HG03520 (cell line): ENCODE data around the gene SRSF7.
"Not testable (repeated sequence)": the region's sequence is repeated elsewhere in the genome, so short reads cannot be mapped to it uniquely, and the experiment has no call there.

Experiments
- ATAC-seq: cut with Tn5 transposase; IDR thresholded peaks from one replicate; pipeline ENCODE4 v1.9.1; 2021; ENCODE audit warnings: mild to moderate bottlenecking, moderate library complexity; ENCODE audit not compliant: unreplicated experiment

Gene SRSF7

GRCh38 chr2:38754506-38754905 lies 3.3 kb upstream of the SRSF7 start:
- ATAC-seq: no peak

GRCh38 chr2:38754049-38754448 lies 2.9 kb upstream of the SRSF7 start:
- ATAC-seq: no peak

- peak; percentile 16 for ATAC-seq
These were observed 642 bp upstream of the SRSF7 start for GRCh38 chr2:38751596-38752410.

GRCh38 chr2:38750011-38750890 lies 910 bp downstream of the SRSF7 start:
- ATAC-seq: peak; percentile 24

- ATAC-seq: no peak
These were observed 2.0 kb downstream of the SRSF7 start for GRCh38 chr2:38748943-38749804.

GRCh38 chr2:38748391-38748790 lies 2.8 kb downstream of the SRSF7 start:
- ATAC-seq: no peak

- ATAC-seq: no peak
These were observed 3.3 kb downstream of the SRSF7 start for GRCh38 chr2:38747819-38748218.

- no peak for ATAC-seq
These were observed 4.1 kb downstream of the SRSF7 start for GRCh38 chr2:38747007-38747424.

GRCh38 chr2:38745267-38745666 lies 5.9 kb downstream of the SRSF7 start:
- ATAC-seq: no peak

- no peak for ATAC-seq
These were observed 6.8 kb downstream of the SRSF7 start for GRCh38 chr2:38744399-38744780.

- ATAC-seq: no peak
These were observed 7.3 kb downstream of the SRSF7 start for GRCh38 chr2:38743672-38744398.

- no peak for ATAC-seq
These were observed 8.2 kb downstream of the SRSF7 start for GRCh38 chr2:38742797-38743559.

GRCh38 chr2:38740851-38741731 lies 10.1 kb downstream of the SRSF7 start:
- ATAC-seq: no peak

GRCh38 chr2:38739524-38739923 lies 11.6 kb downstream of the SRSF7 start:
- no peak for ATAC-seq

- ATAC-seq: no peak
These were observed 13.2 kb downstream of the SRSF7 start for GRCh38 chr2:38737925-38738324.

GRCh38 chr2:38737000-38737698 lies 14.0 kb downstream of the SRSF7 start:
- ATAC-seq: not testable (repeated sequence)

- ATAC-seq: no peak
These were observed 15.2 kb downstream of the SRSF7 start for GRCh38 chr2:38735999-38736320.
